Measurements from ENCODE around the gene TRA2B. TPM values are rescaled to one million over a fixed set of nuclear protein-coding genes. Genes with fewer than 3 reads are reported as not detected.

The TRA2B gene
- total RNA-seq, 1 experiment from 2014 or later = 171 TPM

DNA sequence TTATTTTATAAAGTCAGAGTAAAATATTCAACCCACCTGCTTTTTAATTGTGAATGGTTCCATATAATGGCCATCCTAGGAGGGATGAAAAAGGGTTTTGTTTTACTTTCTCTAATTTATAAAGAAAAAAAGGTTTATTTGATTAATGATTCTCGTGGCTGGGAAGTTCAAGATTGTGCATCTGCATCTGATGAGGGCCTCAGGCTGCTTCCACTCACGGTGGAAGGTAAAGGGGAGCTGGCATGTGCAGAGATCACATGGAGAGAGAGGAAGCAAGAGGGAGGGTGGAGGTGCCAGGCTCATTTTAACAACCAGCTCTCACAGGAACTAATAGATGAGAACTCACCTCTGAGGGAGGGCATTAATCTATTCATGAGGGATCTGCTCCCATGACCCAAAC, 27.7 kb upstream of the TRA2B start:
- TF ChIP-seq POLR2AphosphoS5 (IDR thresholded peaks at IDR 0.05; ENCODE audit: low read depth, low read length) = no peak
- TF ChIP-seq TCF7L2 (IDR thresholded peaks at IDR 0.05; ENCODE audit: low read depth, low read length) = no peak
- TF ChIP-seq, protein P1, sequence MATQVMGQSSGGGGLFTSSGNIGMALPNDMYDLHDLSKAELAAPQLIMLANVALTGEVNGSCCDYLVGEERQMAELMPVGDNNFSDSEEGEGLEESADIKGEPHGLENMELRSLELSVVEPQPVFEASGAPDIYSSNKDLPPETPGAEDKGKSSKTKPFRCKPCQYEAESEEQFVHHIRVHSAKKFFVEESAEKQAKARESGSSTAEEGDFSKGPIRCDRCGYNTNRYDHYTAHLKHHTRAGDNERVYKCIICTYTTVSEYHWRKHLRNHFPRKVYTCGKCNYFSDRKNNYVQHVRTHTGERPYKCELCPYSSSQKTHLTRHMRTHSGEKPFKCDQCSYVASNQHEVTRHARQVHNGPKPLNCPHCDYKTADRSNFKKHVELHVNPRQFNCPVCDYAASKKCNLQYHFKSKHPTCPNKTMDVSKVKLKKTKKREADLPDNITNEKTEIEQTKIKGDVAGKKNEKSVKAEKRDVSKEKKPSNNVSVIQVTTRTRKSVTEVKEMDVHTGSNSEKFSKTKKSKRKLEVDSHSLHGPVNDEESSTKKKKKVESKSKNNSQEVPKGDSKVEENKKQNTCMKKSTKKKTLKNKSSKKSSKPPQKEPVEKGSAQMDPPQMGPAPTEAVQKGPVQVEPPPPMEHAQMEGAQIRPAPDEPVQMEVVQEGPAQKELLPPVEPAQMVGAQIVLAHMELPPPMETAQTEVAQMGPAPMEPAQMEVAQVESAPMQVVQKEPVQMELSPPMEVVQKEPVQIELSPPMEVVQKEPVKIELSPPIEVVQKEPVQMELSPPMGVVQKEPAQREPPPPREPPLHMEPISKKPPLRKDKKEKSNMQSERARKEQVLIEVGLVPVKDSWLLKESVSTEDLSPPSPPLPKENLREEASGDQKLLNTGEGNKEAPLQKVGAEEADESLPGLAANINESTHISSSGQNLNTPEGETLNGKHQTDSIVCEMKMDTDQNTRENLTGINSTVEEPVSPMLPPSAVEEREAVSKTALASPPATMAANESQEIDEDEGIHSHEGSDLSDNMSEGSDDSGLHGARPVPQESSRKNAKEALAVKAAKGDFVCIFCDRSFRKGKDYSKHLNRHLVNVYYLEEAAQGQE (IDR thresholded peaks at IDR 0.05; ENCODE audit: insufficient read depth in 1 of 2, low read depth in 2 of 2, low read length in 1 of 2) = no peak
- no peak for TF ChIP-seq SIN3A (IDR thresholded peaks at IDR 0.05; ENCODE audit: borderline replicate concordance, insufficient read depth, low read depth, low read length)
- TF ChIP-seq, protein P2, sequence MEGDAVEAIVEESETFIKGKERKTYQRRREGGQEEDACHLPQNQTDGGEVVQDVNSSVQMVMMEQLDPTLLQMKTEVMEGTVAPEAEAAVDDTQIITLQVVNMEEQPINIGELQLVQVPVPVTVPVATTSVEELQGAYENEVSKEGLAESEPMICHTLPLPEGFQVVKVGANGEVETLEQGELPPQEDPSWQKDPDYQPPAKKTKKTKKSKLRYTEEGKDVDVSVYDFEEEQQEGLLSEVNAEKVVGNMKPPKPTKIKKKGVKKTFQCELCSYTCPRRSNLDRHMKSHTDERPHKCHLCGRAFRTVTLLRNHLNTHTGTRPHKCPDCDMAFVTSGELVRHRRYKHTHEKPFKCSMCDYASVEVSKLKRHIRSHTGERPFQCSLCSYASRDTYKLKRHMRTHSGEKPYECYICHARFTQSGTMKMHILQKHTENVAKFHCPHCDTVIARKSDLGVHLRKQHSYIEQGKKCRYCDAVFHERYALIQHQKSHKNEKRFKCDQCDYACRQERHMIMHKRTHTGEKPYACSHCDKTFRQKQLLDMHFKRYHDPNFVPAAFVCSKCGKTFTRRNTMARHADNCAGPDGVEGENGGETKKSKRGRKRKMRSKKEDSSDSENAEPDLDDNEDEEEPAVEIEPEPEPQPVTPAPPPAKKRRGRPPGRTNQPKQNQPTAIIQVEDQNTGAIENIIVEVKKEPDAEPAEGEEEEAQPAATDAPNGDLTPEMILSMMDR (IDR thresholded peaks at IDR 0.05) = no peak
- in situ Hi-C loops (cut with HindIII; ENCODE audit: low pct_unique_long_range_greater_than_20kb, low sequenced_read_pairs) (no loop called here), intact Hi-C loops (cut with micrococcal nuclease; ENCODE audit: unreplicated experiment) (no loop called here)
- Histone ChIP-seq H3K4me3 (ENCODE audit: low read depth in 2 of 2, low read length in 2 of 2) (no peak overlapping the region), H3K9me3 (ENCODE audit: control insufficient read depth, insufficient read depth, low read depth, low read length) (no peaks in the 10 kb centered on the region), H3K27me3 (ENCODE audit: control insufficient read depth, insufficient read depth, low read length) (no peaks in the 10 kb centered on the region; the same call in 1 of the 2 replicates), H3K27ac (ENCODE audit: low read length) (no peak overlapping the region), H3K4me1 (ENCODE audit: control insufficient read depth, insufficient read depth, low read length) (no peaks in the 10 kb centered on the region), H3K36me3 (ENCODE audit: control insufficient read depth, insufficient read depth, low read length) (no peaks in the 10 kb centered on the region)
- ChIA-PET POLR2A (no interaction called here), CTCF (no interaction called here)
- ATAC-seq (no peak), DNase-seq (ENCODE audit: low read depth, low spot score) (no peak)
- BruUV-seq (replicated peaks) = no TSS peak

DNA sequence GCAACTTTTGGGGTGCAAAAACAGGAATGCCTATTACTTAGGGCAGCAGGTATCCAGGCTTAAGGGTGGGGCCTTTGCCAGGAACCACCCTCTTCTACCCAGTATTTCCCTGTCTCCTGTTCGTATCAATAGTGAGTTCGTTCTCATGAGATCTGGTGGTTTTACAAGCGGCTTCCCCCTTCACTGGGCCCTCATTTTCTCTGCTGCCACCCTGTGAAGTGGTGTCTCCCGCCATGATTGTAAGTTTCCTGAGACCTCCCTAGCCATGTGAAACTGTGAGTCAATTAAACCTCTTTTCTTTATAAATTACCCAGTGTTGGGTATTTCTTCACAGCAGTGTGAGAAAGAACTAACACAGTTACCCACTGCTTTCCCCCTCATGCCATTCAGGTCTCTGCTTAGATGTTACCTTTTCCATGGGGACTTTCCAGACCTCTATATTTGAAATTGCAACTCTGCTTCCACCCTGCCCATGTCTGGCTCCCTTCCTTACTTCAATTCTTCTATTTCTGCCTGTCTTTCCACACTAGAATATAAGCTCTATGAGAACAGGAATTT, 23.9 kb upstream of the TRA2B start:
- no peak for TF ChIP-seq TCF7L2 (IDR thresholded peaks at IDR 0.05; ENCODE audit: low read depth, low read length)
- TF ChIP-seq, protein P2 (IDR thresholded peaks at IDR 0.05) = no peak
- TF ChIP-seq SIN3A (IDR thresholded peaks at IDR 0.05; ENCODE audit: borderline replicate concordance, insufficient read depth, low read depth, low read length) = no peak
- TF ChIP-seq POLR2AphosphoS5 (IDR thresholded peaks at IDR 0.05; ENCODE audit: low read depth, low read length) = no peak
- TF ChIP-seq, protein P1 (IDR thresholded peaks at IDR 0.05; ENCODE audit: insufficient read depth in 1 of 2, low read depth in 2 of 2, low read length in 1 of 2) = no peak
- in situ Hi-C loops (cut with HindIII; ENCODE audit: low pct_unique_long_range_greater_than_20kb, low sequenced_read_pairs) (no loop called here), intact Hi-C loops (cut with micrococcal nuclease; ENCODE audit: unreplicated experiment) (no loop called here)
- POLR2A ChIA-PET = interaction anchor here (0.6 kb wide), 1 partner anchor 38 kb away, joined by 3 read pairs; no protein-coding TSS in a partner anchor
- H3K4me3 ChIP-seq (ENCODE audit: low read depth in 2 of 2, low read length in 2 of 2) = no peak overlapping the region
- CTCF ChIA-PET = no interaction called here
- BruUV-seq (replicated peaks) = no TSS peak
- no peak for ATAC-seq
- H3K27ac ChIP-seq (ENCODE audit: low read length) = no peak overlapping the region
- no peak for DNase-seq (ENCODE audit: low read depth, low spot score)
- no peaks in the 10 kb centered on the region for H3K9me3 ChIP-seq (ENCODE audit: control insufficient read depth, insufficient read depth, low read depth, low read length)
- H3K27me3 ChIP-seq (ENCODE audit: control insufficient read depth, insufficient read depth, low read length) = no peaks in the 10 kb centered on the region; the same call in 1 of the 2 replicates
- H3K4me1 ChIP-seq (ENCODE audit: control insufficient read depth, insufficient read depth, low read length) = no peaks in the 10 kb centered on the region
- H3K36me3 ChIP-seq (ENCODE audit: control insufficient read depth, insufficient read depth, low read length) = no peaks in the 10 kb centered on the region

Measured in Panc1 (cell line).